Keratinocyte (primary cell): ENCODE results near the gene DISC1. TPM values are rescaled to one million over a fixed set of nuclear protein-coding genes. Genes with fewer than 3 reads are reported as not detected.

Source experiments
- DNase-seq: peaks from one replicate; pipeline ENCODE4 v3.0.0-alpha.2; 2011; ENCODE audit warnings: low read depth, missing footprints, low spot score
- FAIRE-seq: peaks from 2 replicates; lab custom pipeline; 2011; peaks lifted over from hg19 to GRCh38; lab: Jason Lieb, UNC
- H2AFZ ChIP-seq: 2 replicates; pipeline ENCODE4 v1.6.0; 2012; ENCODE audit warnings: low read length, control low read depth, inconsistent platforms; ENCODE audit not compliant: control insufficient read depth
- H3K27ac ChIP-seq: 2 replicates; pipeline ENCODE4 v1.5.1; 2011; ENCODE audit warnings: low read length; ENCODE audit not compliant: control insufficient read depth, insufficient read depth
- H3K27me3 ChIP-seq: 3 replicates; pipeline ENCODE4 v1.6.0; 2011; ENCODE audit warnings: low read length; ENCODE audit not compliant: control insufficient read depth, insufficient read depth; ENCODE audit errors: extremely low read depth
- H3K36me3 ChIP-seq, 2 experiments: 2 replicates in 1 of 2; 3 replicates in 1 of 2; pipeline ENCODE4 v1.5.1; 2011; ENCODE audit warnings: low read length in 2 of 2, mild to moderate bottlenecking in 1 of 2; ENCODE audit not compliant: control insufficient read depth in 2 of 2, insufficient read depth in 2 of 2; ENCODE audit errors: extremely low read depth in 1 of 2
- H3K4me1 ChIP-seq: 3 replicates; pipeline ENCODE4 v1.5.1; 2011; ENCODE audit warnings: low read length; ENCODE audit not compliant: control insufficient read depth, insufficient read depth; ENCODE audit errors: extremely low read depth
- H3K4me2 ChIP-seq: 3 replicates; pipeline ENCODE4 v1.6.0; 2011; ENCODE audit warnings: low read depth, low read length; ENCODE audit not compliant: control insufficient read depth, insufficient read depth; ENCODE audit errors: extremely low read depth
- H3K4me3 ChIP-seq, 3 experiments: fragments of 200-600 bp in 1 of 3; sonication (generic) in 1 of 3; 2 replicates in 2 of 3; 3 replicates in 1 of 3; pipeline ENCODE4 v1.5.1; 2011 to 2016; ENCODE audit warnings: low read length in 3 of 3, mild to moderate bottlenecking in 3 of 3, control low read depth in 2 of 3, inconsistent platforms in 1 of 3, low read depth in 1 of 3, mixed read lengths in 1 of 3, mixed run types in 1 of 3, moderate library complexity in 1 of 3; ENCODE audit not compliant: control insufficient read depth in 2 of 3, insufficient read depth in 2 of 3; ENCODE audit errors: extremely low read depth in 1 of 3
- H3K79me2 ChIP-seq: 2 replicates; pipeline ENCODE4 v1.6.0; 2012; ENCODE audit warnings: low read length; ENCODE audit not compliant: control insufficient read depth, insufficient read depth
- H3K9ac ChIP-seq: 3 replicates; pipeline ENCODE4 v1.6.0; 2011; ENCODE audit warnings: low read length; ENCODE audit not compliant: control insufficient read depth, insufficient read depth; ENCODE audit errors: extremely low read depth
- H3K9me1 ChIP-seq: 3 replicates; pipeline ENCODE4 v1.6.0; 2011; ENCODE audit warnings: low read length; ENCODE audit not compliant: control insufficient read depth, insufficient read depth; ENCODE audit errors: extremely low read depth
- H3K9me3 ChIP-seq: 2 replicates; pipeline ENCODE4 v1.5.1; 2012; ENCODE audit warnings: low read depth, low read length; ENCODE audit not compliant: control insufficient read depth
- H4K20me1 ChIP-seq: 3 replicates; pipeline ENCODE4 v1.6.0; 2011; ENCODE audit warnings: low read length; ENCODE audit not compliant: control insufficient read depth, insufficient read depth; ENCODE audit errors: extremely low read depth
- CTCF ChIP-seq, 3 experiments: IDR thresholded peaks in 1 of 3; conservative IDR thresholded peaks in 1 of 3; optimal IDR thresholded peaks in 1 of 3; 2 replicates in 2 of 3; 3 replicates in 1 of 3; pipeline versions ENCODE3 to v1.5.1; 2011; ENCODE audit warnings: low read length in 3 of 3, mild to moderate bottlenecking in 3 of 3, moderate library complexity in 2 of 3, control low read depth in 1 of 3, inconsistent platforms in 1 of 3; ENCODE audit not compliant: insufficient read depth in 2 of 3; ENCODE audit errors: extremely low read depth in 1 of 3
- EZH2 ChIP-seq: IDR thresholded peaks from one replicate; pipeline ENCODE4 v1.6.1; 2012; ENCODE audit warnings: inconsistent platforms, mild to moderate bottlenecking, low read length, moderate library complexity
- dilution Hi-C: fragments of 300-500 bp; cut with MboI; formaldehyde crosslinking; loops from one replicate; pipeline ENCODE4 v1.7.0; 2020; ENCODE audit warnings: low sequenced_read_pairs; ENCODE audit not compliant: extremely low pct_ligation_motif_present
- polyA plus RNA-seq, 5 experiments: library from polyadenylated mRNA; depleted of rRNA in 3 of 5; stranded (reverse) in 3 of 5; stranded (forward) in 1 of 5; unstranded in 1 of 5; fragments of >200 nt; gene quantifications; 1 replicate in 1 of 5; 2 replicates in 3 of 5; 3 replicates in 1 of 5; pipeline versions ENCODE4 v1.2.1 to v1.2.3, GENCODE V29; 2011 to 2012; ENCODE audit warnings: missing spikeins in 2 of 5, low read depth in 1 of 5, low replicate concordance in 1 of 5

The DISC1 gene
- polyA plus RNA-seq, 1 donor (not counting 4 experiments of a cell fraction or from before 2014, with no cell fraction given), result 0.47 TPM

- no peak overlapping the region for H3K27ac ChIP-seq
- no peaks in the 10 kb centered on the region for H4K20me1 ChIP-seq
- no peak overlapping the region for H2AFZ ChIP-seq
- no peaks in the 10 kb centered on the region for H3K27me3 ChIP-seq
- no peaks in the 10 kb centered on the region for H3K9me1 ChIP-seq
- H3K9ac ChIP-seq, result no peak overlapping the region
- no peaks in the 10 kb centered on the region for H3K36me3 ChIP-seq
- DNase-seq (no peak), FAIRE-seq (no peak)
- H3K79me2 ChIP-seq, result no peaks in the 10 kb centered on the region
- H3K9me3 ChIP-seq, result no peaks in the 10 kb centered on the region
- no peaks in the 10 kb centered on the region for H3K4me1 ChIP-seq
- H3K4me2 ChIP-seq, result no peak overlapping the region
- TF ChIP-seq EZH2, result no peak
- no peak for TF ChIP-seq CTCF (optimal IDR thresholded peaks at IDR 0.05 in 1 of 3, IDR thresholded peaks at IDR 0.05 in 1 of 3, conservative IDR thresholded peaks at IDR 0.05 in 1 of 3; ENCODE audit: extremely low read depth in 1 of 3, insufficient read depth in 2 of 3, low read length in 3 of 3)
- dilution Hi-C loops, result no loop called here
- no peak overlapping the region for H3K4me3 ChIP-seq
Observed at GRCh38 chr1:231786126-231786525, 159.5 kb downstream of the DISC1 start.

GRCh38 chr1:231792634-231793033, 166.0 kb downstream of the DISC1 start:
- TF ChIP-seq CTCF (optimal IDR thresholded peaks at IDR 0.05 in 1 of 3, IDR thresholded peaks at IDR 0.05 in 1 of 3, conservative IDR thresholded peaks at IDR 0.05 in 1 of 3; ENCODE audit: extremely low read depth in 1 of 3, insufficient read depth in 2 of 3, low read length in 3 of 3) (no peak), EZH2 (no peak)
- dilution Hi-C loops, result no loop called here
- Histone ChIP-seq H3K9me3 (no peaks in the 10 kb centered on the region), H3K36me3 (no peaks in the 10 kb centered on the region), H3K9me1 (no peaks in the 10 kb centered on the region), H3K4me2 (no peak overlapping the region), H2AFZ (no peak overlapping the region), H3K4me3 (no peak overlapping the region), H3K4me1 (no peaks in the 10 kb centered on the region), H3K9ac (no peak overlapping the region), H3K27ac (no peak overlapping the region), H3K27me3 (no peaks in the 10 kb centered on the region), H4K20me1 (no peaks in the 10 kb centered on the region), H3K79me2 (no peaks in the 10 kb centered on the region)
- DNase-seq, result no peak
- FAIRE-seq, result no peak
